ENCODE results near the gene KIF11. TPM values are rescaled to one million over a fixed set of nuclear protein-coding genes. Genes with fewer than 3 reads are reported as not detected.

The KIF11 gene
- total RNA-seq, 4 donors from 2014 or later = under 0.01 to 1.0 (median 0.56) TPM

GRCh38 chr10:92657024-92657423 lies 64.1 kb downstream of the KIF11 start:
- Histone ChIP-seq H3K36me3 (no peaks in the 10 kb centered on the region), H3K4me1 (no peaks in the 10 kb centered on the region), H3K9me3 (peaks cover 0 to 4% (median 0%) of the 10 kb centered on the region in 4 donors), H3K4me3 (no peak overlapping the region), H3K27ac (no peak overlapping the region), H3K27me3 (no peaks in the 10 kb centered on the region)
- 85 to 87% methylated on average over 5 of the region's 5 CpGs for WGBS, 2 donors
- no peak for TF ChIP-seq EP300 (IDR thresholded peaks at IDR 0.05)
- no peak for DNase-seq (ENCODE audit: low spot score in 2 of 2)

DNA sequence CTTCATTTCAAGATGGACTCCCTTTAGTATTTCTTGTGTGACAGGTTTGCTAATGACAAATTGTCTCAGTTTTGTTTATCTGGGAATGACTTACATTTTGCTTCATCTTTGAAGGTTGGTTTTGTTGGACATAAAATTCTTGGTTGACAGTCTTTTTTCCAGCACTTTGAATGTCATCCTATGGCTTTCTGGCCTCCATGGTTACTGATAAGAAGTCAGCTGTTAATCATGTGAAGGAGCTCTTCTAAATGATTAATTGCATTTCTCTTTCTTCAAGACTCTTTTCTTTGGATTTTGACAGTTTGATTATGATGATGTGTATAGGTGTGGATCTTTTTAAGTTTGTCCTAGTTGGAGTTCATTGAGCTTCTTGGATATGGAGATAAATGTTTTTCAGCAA lies 69.9 kb downstream of the KIF11 start:
- Histone ChIP-seq H3K27ac (no peak overlapping the region), H3K4me3 (no peak overlapping the region), H3K36me3 (no peaks in the 10 kb centered on the region), H3K4me1 (no peaks in the 10 kb centered on the region), H3K9me3 (peaks cover 0 to 24% (median 5%) of the 10 kb centered on the region in 4 donors), H3K27me3 (no peaks in the 10 kb centered on the region)
- TF ChIP-seq EP300 (IDR thresholded peaks at IDR 0.05) (no peak), POLR2A (IDR thresholded peaks at IDR 0.05) (no peak)
- TF ChIP-seq, protein P1, sequence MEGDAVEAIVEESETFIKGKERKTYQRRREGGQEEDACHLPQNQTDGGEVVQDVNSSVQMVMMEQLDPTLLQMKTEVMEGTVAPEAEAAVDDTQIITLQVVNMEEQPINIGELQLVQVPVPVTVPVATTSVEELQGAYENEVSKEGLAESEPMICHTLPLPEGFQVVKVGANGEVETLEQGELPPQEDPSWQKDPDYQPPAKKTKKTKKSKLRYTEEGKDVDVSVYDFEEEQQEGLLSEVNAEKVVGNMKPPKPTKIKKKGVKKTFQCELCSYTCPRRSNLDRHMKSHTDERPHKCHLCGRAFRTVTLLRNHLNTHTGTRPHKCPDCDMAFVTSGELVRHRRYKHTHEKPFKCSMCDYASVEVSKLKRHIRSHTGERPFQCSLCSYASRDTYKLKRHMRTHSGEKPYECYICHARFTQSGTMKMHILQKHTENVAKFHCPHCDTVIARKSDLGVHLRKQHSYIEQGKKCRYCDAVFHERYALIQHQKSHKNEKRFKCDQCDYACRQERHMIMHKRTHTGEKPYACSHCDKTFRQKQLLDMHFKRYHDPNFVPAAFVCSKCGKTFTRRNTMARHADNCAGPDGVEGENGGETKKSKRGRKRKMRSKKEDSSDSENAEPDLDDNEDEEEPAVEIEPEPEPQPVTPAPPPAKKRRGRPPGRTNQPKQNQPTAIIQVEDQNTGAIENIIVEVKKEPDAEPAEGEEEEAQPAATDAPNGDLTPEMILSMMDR (IDR thresholded peaks at IDR 0.05) = no peak
- no peak for DNase-seq (ENCODE audit: low spot score in 2 of 2)

GRCh38 chr10:92664322-92664721 lies 71.4 kb downstream of the KIF11 start:
- Histone ChIP-seq H3K9me3 (peaks cover 0 to 24% (median 5%) of the 10 kb centered on the region in 4 donors), H3K27me3 (no peaks in the 10 kb centered on the region), H3K27ac (no peak overlapping the region), H3K36me3 (no peaks in the 10 kb centered on the region), H3K4me1 (no peaks in the 10 kb centered on the region), H3K4me3 (no peak overlapping the region)
- no peak for DNase-seq (ENCODE audit: low spot score in 2 of 2)
- no peak for TF ChIP-seq POLR2A (IDR thresholded peaks at IDR 0.05)
- TF ChIP-seq EP300 (IDR thresholded peaks at IDR 0.05) = no peak
- TF ChIP-seq, protein P1 (IDR thresholded peaks at IDR 0.05) = no peak

- H3K36me3 ChIP-seq = no peaks in the 10 kb centered on the region
- 89 to 91% methylated on average over 6 of the region's 6 CpGs for WGBS, 2 donors
- no peak for TF ChIP-seq POLR2A (IDR thresholded peaks at IDR 0.05)
- TF ChIP-seq, protein P1 (IDR thresholded peaks at IDR 0.05) = no peak
- TF ChIP-seq EP300 (IDR thresholded peaks at IDR 0.05) = no peak
- no peak for DNase-seq (ENCODE audit: low spot score in 2 of 2)
- peaks cover 0 to 20% (median 5%) of the 10 kb centered on the region in 4 donors for H3K9me3 ChIP-seq
- no peak overlapping the region for H3K4me3 ChIP-seq
- no peaks in the 10 kb centered on the region for H3K27me3 ChIP-seq
- no peak overlapping the region for H3K27ac ChIP-seq
- no peaks in the 10 kb centered on the region for H3K4me1 ChIP-seq
These were observed 74.1 kb downstream of the KIF11 start for GRCh38 chr10:92667078-92667477.

DNA sequence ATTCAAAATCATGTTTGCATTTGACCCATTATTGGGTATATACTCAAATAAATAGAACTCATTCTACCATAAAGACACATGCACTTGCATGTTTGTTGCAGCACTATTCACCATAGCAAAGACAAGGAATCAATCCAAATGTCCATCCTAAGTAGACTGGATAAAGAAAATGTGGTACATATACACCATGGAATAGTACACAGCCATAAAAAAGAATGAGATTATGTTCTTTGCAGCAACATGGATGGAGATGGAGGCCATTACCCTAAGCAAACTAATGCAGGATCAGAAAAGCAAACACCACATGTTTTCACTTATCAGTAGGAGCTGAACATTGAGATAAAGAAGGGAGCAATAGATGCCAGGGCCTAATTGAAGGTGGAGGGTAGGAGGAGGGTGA lies 84.8 kb downstream of the KIF11 start:
- DNase-seq (ENCODE audit: low spot score in 2 of 2) = no peak
- Histone ChIP-seq H3K4me3 (no peak overlapping the region), H3K36me3 (no peaks in the 10 kb centered on the region), H3K27me3 (no peaks in the 10 kb centered on the region), H3K4me1 (no peaks in the 10 kb centered on the region), H3K27ac (no peak overlapping the region), H3K9me3 (peaks cover 0 to 8% (median 0%) of the 10 kb centered on the region in 4 donors)
- no peak for TF ChIP-seq EP300 (IDR thresholded peaks at IDR 0.05)

GRCh38 chr10:92678206-92678605 lies 85.3 kb downstream of the KIF11 start:
- TF ChIP-seq POLR2A (IDR thresholded peaks at IDR 0.05) (no peak), EP300 (IDR thresholded peaks at IDR 0.05) (no peak)
- TF ChIP-seq, protein P1 (IDR thresholded peaks at IDR 0.05) = no peak
- no peaks in the 10 kb centered on the region for H3K4me1 ChIP-seq
- no peak overlapping the region for H3K27ac ChIP-seq
- no peak for DNase-seq (ENCODE audit: low spot score in 2 of 2)
- H3K9me3 ChIP-seq = peaks cover 0 to 8% (median 0%) of the 10 kb centered on the region in 4 donors
- WGBS, 2 donors = 84 to 90% methylated on average over 5 of the region's 5 CpGs
- H3K4me3 ChIP-seq = no peak overlapping the region
- H3K36me3 ChIP-seq = no peaks in the 10 kb centered on the region
- H3K27me3 ChIP-seq = no peaks in the 10 kb centered on the region

Data from tibial nerve (tissue), 4 donors.